Esophagus muscularis mucosa (tissue), 3 donors: ENCODE measurements around the gene RGP1.

Source experiments
- POLR2A ChIP-seq: fragments of 450-650 bp; IDR thresholded peaks from one replicate; pipeline ENCODE4 v1.6.1; 2017; ENCODE audit warnings: antibody characterized with exemption, moderate library complexity, mild to moderate bottlenecking, low read depth
- POLR2AphosphoS5 ChIP-seq, 2 donors: sonication (generic); formaldehyde crosslinking; IDR thresholded peaks; one replicate each; pipeline ENCODE4 v1.6.1; 2017; ENCODE audit warnings: antibody characterized with exemption in 2 of 2
- TF ChIP-seq, protein P1 (sequence below), 3 experiments: fragments of 200-600 bp in 2 of 3; fragments of 450-650 bp in 1 of 3; sonication (generic) in 2 of 3; IDR thresholded peaks; one replicate each; pipeline ENCODE4 v1.5.1; 2017 to 2019; ENCODE audit warnings: antibody characterized with exemption in 3 of 3, mild to moderate bottlenecking in 2 of 3, moderate library complexity in 1 of 3

DNA sequence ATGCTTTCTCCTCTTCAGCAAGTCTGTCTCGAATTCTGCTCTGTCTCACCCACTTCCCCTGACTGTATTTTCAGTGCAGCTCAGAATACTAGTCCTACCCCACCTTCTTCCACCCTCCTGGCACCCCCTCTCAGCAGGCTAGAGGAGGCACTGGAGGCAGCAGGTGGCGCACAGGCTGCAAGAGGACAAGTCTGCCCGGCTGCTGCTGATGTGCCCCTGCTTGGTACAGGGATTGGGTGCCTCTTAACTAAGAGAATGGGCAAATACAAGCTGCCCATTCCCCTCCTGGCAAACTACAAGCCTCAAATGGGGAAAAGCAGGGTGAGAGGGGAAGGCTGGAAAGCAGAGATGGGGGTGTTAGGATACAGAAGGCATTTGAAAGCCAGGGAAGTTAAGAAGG lies 22.2 kb upstream of the RGP1 start:
- TF ChIP-seq, protein P1, sequence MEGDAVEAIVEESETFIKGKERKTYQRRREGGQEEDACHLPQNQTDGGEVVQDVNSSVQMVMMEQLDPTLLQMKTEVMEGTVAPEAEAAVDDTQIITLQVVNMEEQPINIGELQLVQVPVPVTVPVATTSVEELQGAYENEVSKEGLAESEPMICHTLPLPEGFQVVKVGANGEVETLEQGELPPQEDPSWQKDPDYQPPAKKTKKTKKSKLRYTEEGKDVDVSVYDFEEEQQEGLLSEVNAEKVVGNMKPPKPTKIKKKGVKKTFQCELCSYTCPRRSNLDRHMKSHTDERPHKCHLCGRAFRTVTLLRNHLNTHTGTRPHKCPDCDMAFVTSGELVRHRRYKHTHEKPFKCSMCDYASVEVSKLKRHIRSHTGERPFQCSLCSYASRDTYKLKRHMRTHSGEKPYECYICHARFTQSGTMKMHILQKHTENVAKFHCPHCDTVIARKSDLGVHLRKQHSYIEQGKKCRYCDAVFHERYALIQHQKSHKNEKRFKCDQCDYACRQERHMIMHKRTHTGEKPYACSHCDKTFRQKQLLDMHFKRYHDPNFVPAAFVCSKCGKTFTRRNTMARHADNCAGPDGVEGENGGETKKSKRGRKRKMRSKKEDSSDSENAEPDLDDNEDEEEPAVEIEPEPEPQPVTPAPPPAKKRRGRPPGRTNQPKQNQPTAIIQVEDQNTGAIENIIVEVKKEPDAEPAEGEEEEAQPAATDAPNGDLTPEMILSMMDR (IDR thresholded peaks at IDR 0.05): peak; percentile 32 to 39 (median 37)
- no peak for TF ChIP-seq POLR2A
- TF ChIP-seq POLR2AphosphoS5 (IDR thresholded peaks at IDR 0.05): peak in 1 of 2 donors; percentile 73
